ENCODE measurements around the gene FAM83E.
"Not testable (repeated sequence)": the region's sequence is repeated elsewhere in the genome, so short reads cannot be mapped to it uniquely, and the experiment has no call there.

- TF ChIP-seq CTCF (conservative IDR thresholded peaks at IDR 0.05); EZH2 (IDR thresholded peaks at IDR 0.05; ENCODE audit: low read depth): not testable (repeated sequence)
Observed at GRCh38 chr19:48657828-48658227, 43.0 kb upstream of the FAM83E start.

Data from PC-9 (cell line).